DMS79 (cell line): ENCODE data around the gene HS6ST1.

ENCODE experiments used
- DNase-seq: peaks from one replicate; lab custom pipeline; 2025; lab: John Stamatoyannopoulos, UW

Gene HS6ST1

GRCh38 chr2:128237911-128238697 is 80.6 kb downstream of the HS6ST1 start:
- DNase-seq: no peak

DNA sequence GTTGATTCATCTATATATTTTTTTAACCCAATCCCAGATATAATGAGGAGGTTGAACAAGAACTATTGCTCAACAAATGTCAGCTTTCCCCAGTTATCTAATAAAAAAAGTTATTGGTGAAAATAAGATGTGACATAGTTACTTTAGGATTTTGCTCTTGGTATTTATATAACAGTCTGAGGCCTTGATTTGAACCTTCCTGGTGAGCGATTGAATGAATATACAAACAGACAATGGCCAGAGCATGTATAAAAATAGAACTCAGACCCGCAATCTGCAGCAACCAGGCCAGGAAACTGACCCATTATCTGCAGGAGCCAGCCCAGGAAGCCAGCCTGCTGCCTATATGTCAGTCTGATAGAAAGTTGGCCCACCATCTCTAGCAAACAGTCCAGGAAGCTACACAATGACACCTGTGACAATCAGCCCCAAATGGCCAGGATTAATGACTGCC is 81.6 kb downstream of the HS6ST1 start:
- no peak for DNase-seq

DNA sequence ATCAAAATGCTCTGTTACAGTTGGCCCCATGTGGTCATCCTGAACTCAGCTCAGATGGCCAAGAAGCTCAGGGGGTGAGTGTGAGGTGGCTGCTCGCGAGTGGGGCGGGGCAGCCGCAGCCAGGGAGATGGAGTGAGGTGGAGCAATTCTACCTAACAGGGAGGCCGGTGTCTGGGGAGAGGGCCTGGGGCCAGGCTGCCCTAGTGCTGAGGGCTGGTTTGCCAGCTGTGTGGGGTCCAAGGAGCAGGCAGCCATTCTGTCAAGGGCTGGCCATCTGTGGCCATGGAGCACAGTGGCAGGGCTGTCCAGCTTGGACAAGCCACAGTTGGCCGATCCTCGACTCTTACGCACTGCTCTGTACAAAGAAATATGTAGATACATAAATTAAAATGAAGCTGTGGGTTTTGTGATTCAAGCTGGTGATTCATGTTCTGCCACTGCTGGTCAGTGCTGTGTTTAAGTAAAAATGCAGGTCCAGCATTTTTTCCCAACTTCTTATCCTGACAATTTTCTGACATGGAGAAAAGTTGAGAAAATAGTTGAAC is 82.1 kb downstream of the HS6ST1 start:
- DNase-seq: no peak

- no peak for DNase-seq
Observed at GRCh38 chr2:128235581-128235980, 83.1 kb downstream of the HS6ST1 start.

- DNase-seq: no peak
Observed at GRCh38 chr2:128234613-128235012, 84.1 kb downstream of the HS6ST1 start.

- DNase-seq: no peak
Observed at GRCh38 chr2:128233790-128234395, 84.8 kb downstream of the HS6ST1 start.

DNA sequence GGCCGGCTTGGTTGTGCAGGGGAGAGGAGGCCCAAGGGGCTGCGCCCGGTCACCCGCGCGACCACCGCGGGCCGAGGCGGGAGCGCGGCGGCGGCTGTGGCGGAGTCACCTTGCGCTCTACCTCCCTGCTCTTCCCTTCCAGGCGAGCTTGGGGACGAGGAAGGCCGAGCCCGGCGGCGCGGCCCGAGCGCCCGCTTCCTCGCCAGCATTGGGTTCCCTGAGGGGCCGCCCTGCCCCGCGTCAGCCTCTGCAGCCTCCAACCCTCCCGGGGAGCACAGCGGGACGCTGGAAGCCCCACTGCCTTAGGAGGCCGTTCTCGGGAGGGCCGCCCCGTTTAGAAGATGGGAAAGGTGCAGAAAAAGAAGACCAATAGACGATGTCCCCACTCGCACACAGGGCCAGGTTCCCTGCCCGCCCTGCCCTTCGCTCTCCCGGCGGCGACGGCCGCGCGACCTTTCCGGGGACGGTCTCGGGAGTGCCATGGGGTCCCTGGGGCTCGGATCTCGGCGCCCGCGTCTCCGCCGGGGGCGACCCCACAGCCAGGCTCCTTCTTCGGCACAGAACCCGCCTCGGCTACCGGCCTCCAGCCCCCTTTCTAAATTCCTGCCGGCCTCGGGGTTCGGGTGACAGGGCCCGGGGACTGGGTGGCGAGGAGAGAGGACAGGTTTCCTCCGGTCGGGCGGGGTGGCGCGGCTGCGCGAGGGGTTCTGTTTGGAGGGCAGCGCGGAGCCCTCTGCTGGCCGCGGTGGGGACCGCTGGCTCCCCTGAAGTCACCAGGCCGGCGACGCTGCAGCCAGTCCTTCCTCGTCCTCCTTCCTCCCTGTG is 85.5 kb downstream of the HS6ST1 start:
- peak; percentile 55 for DNase-seq

DNA sequence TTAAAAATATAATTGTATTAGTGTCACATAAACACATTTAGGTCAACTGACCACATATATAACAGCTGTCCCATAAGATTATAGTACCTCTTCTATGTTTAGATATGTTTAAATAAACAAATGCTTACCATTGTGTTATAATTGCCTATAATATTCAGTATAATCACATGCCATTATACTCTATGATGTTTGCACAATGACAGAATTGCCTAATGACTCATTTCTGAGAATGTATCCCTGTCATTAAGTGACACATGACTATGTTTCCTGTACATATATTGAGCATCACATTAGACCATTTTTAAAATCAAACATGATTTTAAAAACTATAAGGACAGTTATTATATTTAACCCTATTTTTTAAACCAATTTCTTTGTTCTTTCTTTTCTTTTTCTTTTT is 89.8 kb downstream of the HS6ST1 start:
- no peak for DNase-seq

DNA sequence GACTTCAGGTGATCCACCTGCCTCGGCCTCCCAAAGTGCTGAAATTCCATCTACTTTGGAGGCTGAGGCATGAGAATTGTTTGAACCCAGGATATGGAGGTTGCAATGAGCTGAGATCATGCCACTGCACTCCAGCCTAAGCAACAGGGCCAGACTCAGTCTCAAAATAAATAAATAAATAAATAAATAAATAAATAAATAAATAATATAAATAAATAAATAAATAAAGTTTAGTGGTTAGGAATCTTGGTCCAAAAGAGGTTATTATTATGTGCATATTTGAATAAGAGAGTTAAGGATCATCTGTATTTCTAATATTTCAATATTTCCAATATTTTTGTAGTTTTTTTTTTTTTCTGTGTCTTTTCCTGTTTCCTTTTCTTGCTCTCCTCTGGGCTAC is 90.8 kb downstream of the HS6ST1 start:
- DNase-seq: no peak

- DNase-seq: no peak
Observed at GRCh38 chr2:128219891-128220290, 98.8 kb downstream of the HS6ST1 start.

DNA sequence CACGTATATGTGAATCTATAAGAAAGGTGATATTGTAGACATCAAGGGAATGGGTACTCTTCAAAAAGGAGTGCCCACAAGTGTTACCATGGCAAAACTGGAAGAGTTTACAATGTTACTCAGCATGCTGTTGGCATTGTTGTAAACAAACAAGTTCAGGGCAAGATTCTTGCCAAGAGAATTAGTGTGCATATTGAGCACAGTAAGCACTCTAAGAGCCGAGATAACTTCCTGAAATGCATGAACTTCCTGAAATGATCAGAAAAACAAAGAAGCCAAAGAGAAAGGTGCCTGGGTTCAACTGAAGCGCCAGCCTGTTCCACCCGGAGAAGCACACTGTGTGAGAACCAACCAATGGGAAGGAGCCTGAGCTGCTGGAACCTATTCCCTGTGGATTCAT is 101.0 kb downstream of the HS6ST1 start:
- DNase-seq: no peak

DNA sequence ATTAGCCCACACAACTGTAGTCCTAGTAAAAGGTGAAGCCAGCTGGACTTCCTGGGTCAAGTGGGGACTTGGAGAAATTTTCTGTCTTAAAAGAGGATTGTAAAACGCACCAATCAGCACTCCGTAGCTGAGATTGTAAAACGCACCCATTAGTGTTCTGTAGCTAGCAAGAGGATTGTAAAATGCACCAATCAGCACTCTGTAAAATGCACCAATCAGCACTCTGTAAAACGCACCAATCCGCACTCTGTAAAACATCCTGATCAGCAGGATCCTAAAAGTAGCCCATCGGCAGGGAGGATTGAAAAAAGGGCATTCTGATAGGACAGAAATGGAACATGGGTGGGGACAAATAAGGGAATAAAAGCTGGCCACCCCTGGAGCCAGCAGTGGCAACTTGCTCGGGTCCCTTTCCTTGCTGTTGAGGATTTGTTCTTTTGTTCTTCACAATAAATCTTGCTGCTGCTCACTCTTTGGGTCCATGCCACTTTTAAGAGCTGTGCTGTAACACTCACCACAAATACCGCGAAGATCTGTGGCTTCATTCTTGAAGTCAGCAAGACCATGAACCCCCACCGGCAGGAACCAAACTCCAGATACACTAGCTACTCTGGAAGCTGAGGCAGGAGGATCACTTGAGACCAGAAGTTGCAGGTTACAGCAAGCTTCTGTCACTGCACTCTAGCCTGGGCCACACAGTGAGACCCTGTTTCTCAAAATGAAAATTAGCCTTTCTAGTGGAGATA is 102.6 kb downstream of the HS6ST1 start:
- no peak for DNase-seq
